HG02610 (cell line): Measurements from ENCODE around the gene ZDHHC9.
A peak's percentile ranks its signal among the peaks of the same experiment; 100 is the strongest.
"Not testable (repeated sequence)": the region's sequence is repeated elsewhere in the genome, so short reads cannot be mapped to it uniquely, and the experiment has no call there.

Source experiments
- ATAC-seq: cut with Tn5 transposase; IDR thresholded peaks from one replicate; pipeline ENCODE4 v1.9.1; 2021; ENCODE audit warnings: mild to moderate bottlenecking, moderate library complexity; ENCODE audit not compliant: unreplicated experiment

ZDHHC9 gene

GRCh38 chrX:129843459-129844306, at the start of gene ZDHHC9:
Gene ZDHHC9 (minus strand): TSS chrX:129843886. CDS start chrX:129841945, 1,941 bp downstream.
- peak; percentile 99 for ATAC-seq

GRCh38 chrX:129877401-129877800, 33.7 kb upstream of the ZDHHC9 start:
- ATAC-seq = no peak

DNA sequence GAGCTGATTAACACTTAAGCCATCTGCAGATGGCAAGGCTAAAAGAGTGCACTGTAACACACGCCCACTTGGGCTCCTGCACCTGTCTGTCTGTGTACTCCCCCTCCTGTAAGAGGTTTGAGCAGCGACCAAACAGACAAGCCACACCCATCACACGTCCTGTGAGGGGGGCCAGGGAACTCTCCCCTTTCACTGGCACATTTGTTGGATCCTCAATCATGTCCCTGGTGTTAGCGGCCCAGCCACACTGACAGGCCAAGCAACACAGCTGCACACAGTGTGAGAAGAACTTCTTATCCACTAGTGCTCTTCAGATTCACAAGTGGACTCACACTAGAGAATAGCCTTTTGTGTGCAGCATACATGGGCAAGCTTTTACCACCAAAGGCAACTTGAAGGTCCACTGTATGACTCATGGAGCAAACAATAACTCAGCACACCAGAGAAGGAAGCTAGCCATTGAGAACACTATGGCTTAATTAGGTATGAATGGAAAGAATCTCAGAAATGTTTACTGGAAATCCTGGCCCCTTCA, 33.2 kb upstream of the ZDHHC9 start:
- ATAC-seq = no peak

- ATAC-seq = no peak
Observed at GRCh38 chrX:129875669-129876068, 32.0 kb upstream of the ZDHHC9 start.

GRCh38 chrX:129872524-129872923, 28.8 kb upstream of the ZDHHC9 start:
- ATAC-seq = no peak

GRCh38 chrX:129866321-129866720, 22.6 kb upstream of the ZDHHC9 start:
- not testable (repeated sequence) for ATAC-seq

DNA sequence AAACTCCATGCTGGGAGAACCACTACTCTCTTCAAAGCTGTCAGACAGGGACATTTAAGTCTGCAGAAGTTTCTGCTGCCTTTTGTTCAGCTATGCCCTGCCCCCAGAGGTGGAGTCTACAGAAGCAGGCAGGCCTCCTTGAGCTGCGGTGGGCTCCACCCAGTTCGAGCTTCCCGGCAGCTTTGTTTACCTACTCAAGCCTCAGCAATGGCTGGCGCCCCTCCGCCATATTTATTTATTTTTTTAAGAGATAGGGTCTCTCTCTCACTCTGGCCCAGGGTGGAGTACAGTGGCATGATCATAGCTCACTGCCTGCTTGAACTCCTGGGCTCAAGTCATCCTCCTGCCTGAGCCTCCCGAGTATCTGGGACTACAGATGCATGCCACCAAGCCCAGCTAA, 15.4 kb upstream of the ZDHHC9 start:
- ATAC-seq = not testable (repeated sequence)

DNA sequence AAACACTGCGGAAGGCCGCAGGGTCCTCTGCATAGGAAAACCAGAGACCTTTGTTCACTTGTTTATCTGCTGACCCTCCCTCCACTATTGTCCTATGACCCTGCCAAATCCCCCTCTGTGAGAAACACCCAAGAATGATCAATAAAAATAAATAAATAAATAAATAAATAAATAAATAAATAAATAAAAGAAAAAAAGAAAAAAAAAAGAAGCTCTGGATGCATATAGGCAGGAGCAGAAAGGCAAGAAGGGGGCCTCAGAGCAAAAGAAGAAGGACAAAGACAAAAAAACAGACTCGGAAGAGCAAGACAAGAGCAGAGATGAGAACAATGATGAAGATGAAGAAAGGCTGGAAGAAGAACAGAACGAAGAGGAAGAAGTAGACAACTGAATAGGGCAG, 8.1 kb upstream of the ZDHHC9 start:
- ATAC-seq = not testable (repeated sequence)

DNA sequence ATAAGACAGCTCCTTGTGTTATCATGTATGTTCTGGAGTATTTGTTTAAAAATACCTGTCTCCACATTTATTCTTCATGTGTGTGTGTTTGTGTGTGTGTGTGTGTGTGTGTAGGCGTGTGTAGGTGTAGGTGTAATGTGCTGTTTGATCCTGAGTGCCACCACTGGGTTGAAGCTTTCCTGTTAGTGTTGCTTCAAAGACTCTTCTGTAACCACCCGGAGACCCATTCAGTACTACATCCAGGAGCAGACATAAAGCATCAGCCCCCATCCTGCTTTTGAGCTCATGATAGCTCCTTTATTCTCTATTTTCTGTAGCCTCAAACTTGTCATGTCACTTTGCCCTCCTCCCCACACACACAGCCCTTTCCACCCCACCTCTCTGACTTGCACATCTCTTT, 3.0 kb upstream of the ZDHHC9 start:
- no peak for ATAC-seq

DNA sequence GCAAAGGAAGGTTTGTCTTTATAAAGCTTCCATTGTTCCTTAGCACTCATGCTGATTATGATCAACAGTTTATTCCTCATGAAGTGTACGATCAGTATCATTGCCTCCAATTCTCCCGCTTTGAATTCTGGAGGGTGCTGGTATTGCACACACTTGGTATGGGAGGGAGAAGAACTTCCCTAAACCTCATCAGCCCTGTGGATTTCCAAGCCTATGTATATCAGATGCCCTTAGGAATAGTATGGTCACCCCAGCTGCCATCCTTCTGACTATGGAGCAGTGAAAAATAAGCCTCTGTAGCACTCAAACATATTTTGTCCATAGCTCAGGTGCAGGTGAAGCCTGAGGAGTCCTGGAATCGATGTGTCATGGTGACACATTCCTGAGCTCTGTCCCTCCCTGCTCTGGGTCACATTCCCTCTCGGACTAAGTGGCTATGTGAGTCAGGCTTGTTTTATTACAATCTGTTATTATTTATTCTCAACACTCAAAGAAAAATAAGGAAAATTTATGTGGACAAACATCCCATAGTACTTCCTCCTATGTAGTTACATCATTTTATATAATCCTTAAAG, 2.0 kb upstream of the ZDHHC9 start:
- ATAC-seq = no peak

- ATAC-seq = no peak
Observed at GRCh38 chrX:129843209-129843458, 552 bp downstream of the ZDHHC9 start.

DNA sequence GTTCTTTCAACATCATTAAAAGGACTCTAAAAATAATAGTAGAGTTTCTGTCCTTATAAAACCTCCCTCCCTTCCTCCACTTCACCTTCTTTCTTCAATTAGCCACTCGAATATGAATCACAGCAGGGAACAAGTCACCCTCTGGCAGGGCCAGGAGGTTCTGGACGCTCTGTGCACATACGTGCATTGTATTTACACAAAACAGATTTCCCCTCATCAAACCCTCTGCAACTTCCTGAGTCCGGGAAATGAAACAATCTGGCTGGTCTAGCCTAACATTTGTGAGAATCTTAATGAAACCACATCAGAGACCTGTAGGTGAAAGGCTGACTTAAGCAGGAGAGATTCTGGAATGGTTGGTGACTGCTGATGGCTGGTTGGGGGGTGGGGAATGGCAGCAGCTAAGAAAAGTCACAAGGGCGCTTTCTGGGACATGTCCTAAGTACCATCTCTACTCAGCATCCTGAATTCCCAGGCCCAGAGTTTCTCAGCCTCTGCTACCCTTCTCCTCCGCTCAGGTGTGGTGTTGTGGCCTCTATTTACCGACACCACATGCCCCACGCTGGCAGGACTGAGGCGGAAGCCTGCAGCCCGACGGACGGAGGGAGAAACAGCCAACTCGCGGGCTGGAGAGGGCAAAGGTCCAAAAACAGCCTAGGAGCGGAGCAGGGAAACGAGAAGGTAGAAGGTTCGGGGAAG, 1.0 kb downstream of the ZDHHC9 start:
- no peak for ATAC-seq

GRCh38 chrX:129840344-129840743, 3.3 kb downstream of the ZDHHC9 start:
- no peak for ATAC-seq

GRCh38 chrX:129836827-129837226, 6.9 kb downstream of the ZDHHC9 start:
- no peak for ATAC-seq

GRCh38 chrX:129833153-129833990, 10.3 kb downstream of the ZDHHC9 start:
- ATAC-seq = no peak

DNA sequence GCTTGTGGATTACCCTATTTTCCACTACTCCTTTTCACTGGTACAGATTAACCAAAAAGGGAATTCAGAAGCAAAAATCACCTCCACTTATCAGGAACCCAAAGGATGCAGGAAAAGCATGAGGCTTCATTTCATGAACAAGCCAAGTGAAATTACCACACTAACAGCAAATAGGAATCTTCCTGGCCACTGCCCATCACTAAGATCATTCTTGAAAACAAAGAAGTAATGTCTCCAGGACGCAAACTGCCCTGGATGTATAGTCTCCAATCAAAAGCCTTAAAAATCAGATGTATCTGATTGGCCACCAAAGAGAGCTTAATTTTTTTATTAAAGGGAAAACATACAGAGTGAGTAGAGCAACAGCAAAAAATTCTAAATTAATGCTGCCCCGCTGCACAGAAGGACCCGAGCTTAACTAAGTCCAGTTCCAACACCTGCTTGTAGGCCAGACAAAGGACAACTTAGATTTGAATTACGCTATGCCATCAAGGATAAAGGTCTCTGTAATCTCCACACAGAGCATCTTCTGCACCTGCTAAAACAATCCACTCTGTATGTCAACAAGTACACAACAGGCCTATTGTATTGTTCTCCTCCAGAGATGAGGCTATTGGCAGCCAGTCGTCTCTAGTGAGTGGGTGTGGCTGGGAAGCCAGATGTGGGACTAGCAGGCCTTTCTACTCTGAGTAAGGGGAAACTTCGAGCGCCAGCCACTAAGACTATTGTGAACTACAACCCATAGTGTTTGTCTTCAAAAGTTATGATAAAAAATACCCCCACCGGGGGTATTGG, 12.4 kb downstream of the ZDHHC9 start:
- ATAC-seq = no peak

- ATAC-seq = no peak
Observed at GRCh38 chrX:129830494-129830893, 13.2 kb downstream of the ZDHHC9 start.

DNA sequence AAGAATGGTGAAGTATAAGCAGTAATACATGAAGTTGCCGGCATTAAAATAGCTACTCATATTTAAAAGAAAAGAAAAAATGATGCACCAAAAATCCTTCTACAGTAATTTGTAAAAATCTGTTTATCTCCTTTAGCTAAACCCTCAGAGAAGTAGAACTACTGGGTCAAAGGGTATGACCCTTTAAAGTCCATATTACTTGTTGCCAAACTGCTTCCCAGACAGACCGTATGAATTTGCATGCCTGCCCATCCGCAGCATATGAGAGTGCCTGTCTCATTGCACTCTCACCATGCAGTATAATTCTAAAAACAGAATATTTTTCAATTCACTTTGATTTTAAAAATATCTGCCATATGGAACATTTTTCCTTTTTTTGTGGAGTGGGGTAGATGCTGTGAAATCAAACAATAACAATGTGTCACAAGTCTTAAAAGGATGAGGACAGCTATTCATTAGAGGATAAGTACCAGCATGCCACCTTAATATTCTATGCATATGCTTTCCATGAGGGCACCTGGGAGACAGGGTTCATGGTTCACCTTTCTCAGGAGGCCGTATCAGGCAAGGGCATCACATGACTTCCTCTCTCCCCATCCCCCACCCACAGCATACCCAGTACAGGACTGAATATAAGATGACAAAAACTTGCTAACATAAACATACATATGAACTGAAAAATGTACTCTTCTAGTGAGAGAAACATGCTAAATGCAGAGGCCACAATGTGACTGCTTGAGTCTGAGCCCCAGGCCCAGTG, 17.8 kb downstream of the ZDHHC9 start:
- ATAC-seq = no peak

GRCh38 chrX:129824620-129825019, 19.1 kb downstream of the ZDHHC9 start:
- ATAC-seq = no peak
